A673 (cell line): ENCODE results near the gene PLD1.
A peak's percentile ranks its signal among the peaks of the same experiment; 100 is the strongest.

Experiments used
- CTCF ChIP-seq: fragments of 300-800, 200-600 bp; sonication (generic); conservative IDR thresholded peaks from 2 replicates; pipeline ENCODE4 v1.5.1; 2017; ENCODE audit warnings: low read depth, mild to moderate bottlenecking, antibody characterized with exemption, low read length, moderate library complexity, mixed read lengths
- EZH2 ChIP-seq: fragments of 200-600 bp; sonication (generic); IDR thresholded peaks from 2 replicates; pipeline ENCODE4 v1.6.1; 2017; ENCODE audit warnings: borderline replicate concordance, low read depth, mild to moderate bottlenecking, mixed read lengths, antibody characterized with exemption, low read length; ENCODE audit not compliant: poor library complexity, severe bottlenecking

GRCh38 chr3:171772427-171773056, 37.7 kb downstream of the PLD1 start:
- peak; percentile 80 for TF ChIP-seq CTCF
- no peak for TF ChIP-seq EZH2
